Neutrophil (primary cell): Measurements from ENCODE around the gene NDUFA8.

Experiments
- H3K27ac ChIP-seq: fragments of 200-600 bp; sonication (generic); 2 replicates; pipeline ENCODE4 v1.5.1; 2016; ENCODE audit warnings: mild to moderate bottlenecking, moderate library complexity
- H3K27me3 ChIP-seq: fragments of 200-600 bp; sonication (generic); 2 replicates; pipeline ENCODE4 v1.6.0; 2016; ENCODE audit warnings: mild to moderate bottlenecking
- H3K36me3 ChIP-seq: fragments of 200-600 bp; sonication (generic); 2 replicates; pipeline ENCODE4 v1.5.1; 2017
- H3K4me1 ChIP-seq, 2 experiments: fragments of 200-600 bp in 1 of 2; sonication (generic) in 1 of 2; 1 replicate in 1 of 2; 2 replicates in 1 of 2; pipeline versions ENCODE4 v1.5.1 to v1.6.1; 2013 to 2016; ENCODE audit warnings: low read depth in 1 of 2, low read length in 1 of 2, mild to moderate bottlenecking in 1 of 2, moderate library complexity in 1 of 2; ENCODE audit not compliant: control insufficient read depth in 1 of 2, insufficient read depth in 1 of 2
- H3K4me3 ChIP-seq, 2 experiments: fragments of 200-600 bp in 1 of 2; sonication (generic) in 1 of 2; 1 replicate in 1 of 2; 2 replicates in 1 of 2; pipeline ENCODE4 v1.5.1; 2013 to 2016; ENCODE audit warnings: low read depth in 1 of 2, low read length in 1 of 2, mild to moderate bottlenecking in 1 of 2, moderate library complexity in 1 of 2
- H3K9me3 ChIP-seq: fragments of 200-600 bp; sonication (generic); 2 replicates; pipeline ENCODE4 v1.5.1; 2016
- CTCF ChIP-seq: fragments of 200-600 bp; sonication (generic); IDR thresholded peaks from 2 replicates; pipeline ENCODE4 v1.5.1; 2016; ENCODE audit warnings: antibody characterized with exemption

NDUFA8 gene

GRCh38 chr9:122197426-122197825 is 37.8 kb upstream of the NDUFA8 start:
- H3K36me3 ChIP-seq, result no peaks in the 10 kb centered on the region
- no peak overlapping the region for H3K27ac ChIP-seq
- no peak for TF ChIP-seq CTCF
- H3K4me3 ChIP-seq, result no peak overlapping the region
- H3K4me1 ChIP-seq, result no peaks in the 10 kb centered on the region
- no peaks in the 10 kb centered on the region for H3K9me3 ChIP-seq
- peaks cover 7% of the 10 kb centered on the region for H3K27me3 ChIP-seq

GRCh38 chr9:122195875-122196274 is 36.3 kb upstream of the NDUFA8 start:
- no peaks in the 10 kb centered on the region for H3K4me1 ChIP-seq
- no peak for TF ChIP-seq CTCF

GRCh38 chr9:122193651-122194050 is 34.1 kb upstream of the NDUFA8 start:
- no peak for TF ChIP-seq CTCF

More at GRCh38 chr9:122195875-122196274, 36.3 kb upstream of the NDUFA8 start:
- Histone ChIP-seq H3K4me3 (no peak overlapping the region), H3K36me3 (no peaks in the 10 kb centered on the region), H3K27me3 (peaks cover 7% of the 10 kb centered on the region), H3K9me3 (no peaks in the 10 kb centered on the region), H3K27ac (no peak overlapping the region)

GRCh38 chr9:122192914-122193525 is 33.4 kb upstream of the NDUFA8 start:
- TF ChIP-seq CTCF, result no peak
- no peak overlapping the region for H3K4me3 ChIP-seq
- H3K9me3 ChIP-seq, result no peaks in the 10 kb centered on the region
- H3K27ac ChIP-seq, result no peak overlapping the region
- no peaks in the 10 kb centered on the region for H3K4me1 ChIP-seq
- no peaks in the 10 kb centered on the region for H3K36me3 ChIP-seq
- peaks cover 7% of the 10 kb centered on the region for H3K27me3 ChIP-seq

More at GRCh38 chr9:122193651-122194050, 34.1 kb upstream of the NDUFA8 start:
- Histone ChIP-seq H3K4me1 (no peaks in the 10 kb centered on the region), H3K27ac (no peak overlapping the region), H3K36me3 (no peaks in the 10 kb centered on the region), H3K27me3 (peaks cover 7% of the 10 kb centered on the region), H3K4me3 (no peak overlapping the region), H3K9me3 (no peaks in the 10 kb centered on the region)

GRCh38 chr9:122192261-122192875 is 32.8 kb upstream of the NDUFA8 start:
- H3K4me1 ChIP-seq, result no peaks in the 10 kb centered on the region

More at GRCh38 chr9:122192261-122192875, 32.8 kb upstream of the NDUFA8 start:
- no peaks in the 10 kb centered on the region for H3K9me3 ChIP-seq
- no peak for TF ChIP-seq CTCF
- H3K4me3 ChIP-seq, result no peak overlapping the region
- no peaks in the 10 kb centered on the region for H3K36me3 ChIP-seq
- peaks cover 5% of the 10 kb centered on the region for H3K27me3 ChIP-seq
- H3K27ac ChIP-seq, result no peak overlapping the region
